Prostate gland (tissue), 2 donors: ENCODE results near the gene TATDN2. TPM values are rescaled to one million over a fixed set of nuclear protein-coding genes. Genes with fewer than 3 reads are reported as not detected.

Source experiments
- DNase-seq: peaks from one replicate; pipeline ENCODE4 v3.0.0-alpha.2; 2019; ENCODE audit warnings: low spot score
- H3K27ac ChIP-seq, 2 donors: fragments of 200-600 bp; sonication (generic); 2 replicates each; pipeline ENCODE4 v1.5.1; 2017 to 2019
- H3K27me3 ChIP-seq: fragments of 200-600 bp; sonication (generic); replicated peaks from 2 replicates; pipeline ENCODE4 v1.5.1; 2019; ENCODE audit not compliant: insufficient read depth
- H3K36me3 ChIP-seq, 2 donors: fragments of 200-600 bp; sonication (generic); 1 replicate in 1 of 2; 2 replicates in 1 of 2; pipeline versions ENCODE4 v1.5.1 to v1.8.1; 2017 to 2019
- H3K4me1 ChIP-seq: fragments of 200-600 bp; sonication (generic); replicated peaks from 2 replicates; pipeline ENCODE4 v1.5.1; 2019
- H3K4me3 ChIP-seq, 2 donors: fragments of 200-600 bp; sonication (generic); 2 replicates each; pipeline ENCODE4 v1.5.1; 2017 to 2019
- H3K9me3 ChIP-seq: fragments of 200-600 bp; sonication (generic); 2 replicates; pipeline ENCODE4 v1.5.1; 2017
- CTCF ChIP-seq, 4 experiments: fragments of 200-600 bp in 2 of 4; fragments of 450-650 bp in 2 of 4; sonication (generic) in 2 of 4; IDR thresholded peaks; 1 replicate in 3 of 4; 2 replicates in 1 of 4; pipeline ENCODE4 v1.5.1; 2016 to 2019; ENCODE audit warnings: antibody characterized with exemption in 4 of 4, mild to moderate bottlenecking in 2 of 4, moderate library complexity in 2 of 4
- POLR2A ChIP-seq: fragments of 450-650 bp; IDR thresholded peaks from one replicate; pipeline ENCODE4 v1.6.1; 2016; ENCODE audit warnings: antibody characterized with exemption, mild to moderate bottlenecking
- POLR2AphosphoS5 ChIP-seq: sonication (generic); formaldehyde crosslinking; IDR thresholded peaks from one replicate; pipeline ENCODE4 v1.6.1; 2017; ENCODE audit warnings: antibody characterized with exemption
- WGBS: methylation state at CpG from one replicate; pipeline ENCODE4 v1.1.5; 2018; 5-methylcytosine and 5-hydroxymethylcytosine counted together
- intact Hi-C: fragments of 100-400 bp; cut with DNase I; formaldehyde crosslinking; loops from one replicate; pipeline ENCODE4 v1.14.2; 2022
- total RNA-seq, 2 donors: library from RNA; depleted of rRNA; stranded (reverse); fragments of >200 nt; gene quantifications; one replicate each; pipeline ENCODE4 v1.1.0, GENCODE V29; 2016

Gene TATDN2
- total RNA-seq, 2 donors from 2014 or later: 25.4 to 27.1 TPM

- no peak for TF ChIP-seq POLR2AphosphoS5
- TF ChIP-seq POLR2A: no peak
- no peak for TF ChIP-seq CTCF (IDR thresholded peaks at IDR 0.05)
- H3K27ac ChIP-seq: no peak overlapping the region
- 93% methylated on average over 4 of the region's 5 CpGs for WGBS
- intact Hi-C loops: no loop called here
- no peak for DNase-seq
- peaks cover 5% of the 10 kb centered on the region for H3K4me1 ChIP-seq
- H3K4me3 ChIP-seq: no peak overlapping the region
- no peaks in the 10 kb centered on the region for H3K9me3 ChIP-seq
- no peaks in the 10 kb centered on the region for H3K36me3 ChIP-seq
- no peaks in the 10 kb centered on the region for H3K27me3 ChIP-seq
Measured at GRCh38 chr3:10206166-10206511, 42.1 kb upstream of the TATDN2 start.

GRCh38 chr3:10213156-10213792, 35.0 kb upstream of the TATDN2 start:
- Histone ChIP-seq H3K27me3 (no peaks in the 10 kb centered on the region), H3K4me3 (no peak overlapping the region), H3K27ac (no peak overlapping the region), H3K4me1 (no peaks in the 10 kb centered on the region), H3K9me3 (no peaks in the 10 kb centered on the region), H3K36me3 (no peaks in the 10 kb centered on the region)
- no peak for DNase-seq
- WGBS: 87% methylated on average over 9 of the region's 9 CpGs
- no peak for TF ChIP-seq POLR2AphosphoS5
- TF ChIP-seq POLR2A: no peak
- TF ChIP-seq CTCF (IDR thresholded peaks at IDR 0.05): no peak
- intact Hi-C loops: no loop called here

- no peak for TF ChIP-seq CTCF (IDR thresholded peaks at IDR 0.05)
- no peak for TF ChIP-seq POLR2AphosphoS5
- TF ChIP-seq POLR2A: no peak
- 84% methylated on average over 6 of the region's 6 CpGs for WGBS
- no peaks in the 10 kb centered on the region for H3K27me3 ChIP-seq
- no peaks in the 10 kb centered on the region for H3K9me3 ChIP-seq
- DNase-seq: no peak
- no peak overlapping the region for H3K27ac ChIP-seq
- H3K36me3 ChIP-seq: no peaks in the 10 kb centered on the region
- intact Hi-C loops: no loop called here
- H3K4me3 ChIP-seq: no peak overlapping the region
- H3K4me1 ChIP-seq: no peaks in the 10 kb centered on the region
Measured at GRCh38 chr3:10215578-10216368, 32.5 kb upstream of the TATDN2 start.

GRCh38 chr3:10217359-10217758, 30.9 kb upstream of the TATDN2 start:
- intact Hi-C loops: no loop called here
- no peak for DNase-seq
- no peak overlapping the region for H3K27ac ChIP-seq
- no peaks in the 10 kb centered on the region for H3K9me3 ChIP-seq
- H3K4me1 ChIP-seq: no peaks in the 10 kb centered on the region
- H3K36me3 ChIP-seq: no peaks in the 10 kb centered on the region
- H3K27me3 ChIP-seq: no peaks in the 10 kb centered on the region
- H3K4me3 ChIP-seq: no peak overlapping the region
- TF ChIP-seq POLR2AphosphoS5 (no peak), CTCF (IDR thresholded peaks at IDR 0.05) (no peak), POLR2A (no peak)
- WGBS: 80% methylated on average over 3 of the region's 3 CpGs

- Histone ChIP-seq H3K4me1 (no peaks in the 10 kb centered on the region), H3K27me3 (no peaks in the 10 kb centered on the region), H3K27ac (no peak overlapping the region), H3K4me3 (no peak overlapping the region), H3K36me3 (no peaks in the 10 kb centered on the region), H3K9me3 (no peaks in the 10 kb centered on the region)
- DNase-seq: no peak
- 66% methylated on average over 9 of the region's 9 CpGs for WGBS
- intact Hi-C loops: loop anchor here (10.0 kb wide), 2 partner anchors 105 to 275 kb away; partner anchors contain the start of gene BRK1
- TF ChIP-seq CTCF (IDR thresholded peaks at IDR 0.05): no peak
- no peak for TF ChIP-seq POLR2AphosphoS5
- no peak for TF ChIP-seq POLR2A
Measured at GRCh38 chr3:10219737-10220136, 28.5 kb upstream of the TATDN2 start.
